Measurements from ENCODE around the gene CREG1.

CREG1 gene

GRCh38 chr1:167510881-167511280, 42.7 kb downstream of the CREG1 start:
- H3K27ac ChIP-seq: no peak overlapping the region
- DNase-seq (ENCODE audit: low read depth, low spot score): no peak

GRCh38 chr1:167510244-167510643, 43.3 kb downstream of the CREG1 start:
- H3K27ac ChIP-seq: no peak overlapping the region
- no peak for DNase-seq (ENCODE audit: low read depth, low spot score)

GRCh38 chr1:167509587-167509986, 44.0 kb downstream of the CREG1 start:
- H3K27ac ChIP-seq: no peak overlapping the region
- no peak for DNase-seq (ENCODE audit: low read depth, low spot score)

GRCh38 chr1:167507719-167508118, 45.8 kb downstream of the CREG1 start:
- H3K27ac ChIP-seq: no peak overlapping the region
- no peak for DNase-seq (ENCODE audit: low read depth, low spot score)

GRCh38 chr1:167504467-167504827, 49.1 kb downstream of the CREG1 start:
- H3K27ac ChIP-seq: no peak overlapping the region
- DNase-seq (ENCODE audit: low read depth, low spot score): no peak

- no peak overlapping the region for H3K27ac ChIP-seq
- DNase-seq (ENCODE audit: low read depth, low spot score): no peak
Measured at GRCh38 chr1:167503626-167504466, 49.7 kb downstream of the CREG1 start.

- H3K27ac ChIP-seq: no peak overlapping the region
- no peak for DNase-seq (ENCODE audit: low read depth, low spot score)
Measured at GRCh38 chr1:167502719-167503462, 50.7 kb downstream of the CREG1 start.

- no peak overlapping the region for H3K27ac ChIP-seq
- no peak for DNase-seq (ENCODE audit: low read depth, low spot score)
Measured at GRCh38 chr1:167502192-167502551, 51.4 kb downstream of the CREG1 start.

- H3K27ac ChIP-seq: no peak overlapping the region
- DNase-seq (ENCODE audit: low read depth, low spot score): no peak
Measured at GRCh38 chr1:167501515-167502191, 51.9 kb downstream of the CREG1 start.

GRCh38 chr1:167500283-167500860, 53.2 kb downstream of the CREG1 start:
- DNase-seq (ENCODE audit: low read depth, low spot score): no peak
- no peak overlapping the region for H3K27ac ChIP-seq

GRCh38 chr1:167499664-167500101, 53.9 kb downstream of the CREG1 start:
- no peak for DNase-seq (ENCODE audit: low read depth, low spot score)
- H3K27ac ChIP-seq: no peak overlapping the region

GRCh38 chr1:167499106-167499505, 54.5 kb downstream of the CREG1 start:
- DNase-seq (ENCODE audit: low read depth, low spot score): no peak
- H3K27ac ChIP-seq: no peak overlapping the region

- DNase-seq (ENCODE audit: low read depth, low spot score): no peak
- H3K27ac ChIP-seq: no peak overlapping the region
Measured at GRCh38 chr1:167496797-167497619, 56.6 kb downstream of the CREG1 start.

GRCh38 chr1:167493372-167493771, 60.2 kb downstream of the CREG1 start:
- no peak for DNase-seq (ENCODE audit: low read depth, low spot score)
- no peak overlapping the region for H3K27ac ChIP-seq

- no peak for DNase-seq (ENCODE audit: low read depth, low spot score)
- no peak overlapping the region for H3K27ac ChIP-seq
Measured at GRCh38 chr1:167492481-167492910, 61.1 kb downstream of the CREG1 start.

GRCh38 chr1:167491586-167492461, 61.7 kb downstream of the CREG1 start:
- no peak for DNase-seq (ENCODE audit: low read depth, low spot score)

More at GRCh38 chr1:167491586-167492461, 61.7 kb downstream of the CREG1 start:
- no peak overlapping the region for H3K27ac ChIP-seq
